ENCODE results near the gene KLHL26.
"Not testable (repeated sequence)": the region's sequence is repeated elsewhere in the genome, so short reads cannot be mapped to it uniquely, and the experiment has no call there.

Gene KLHL26

DNA sequence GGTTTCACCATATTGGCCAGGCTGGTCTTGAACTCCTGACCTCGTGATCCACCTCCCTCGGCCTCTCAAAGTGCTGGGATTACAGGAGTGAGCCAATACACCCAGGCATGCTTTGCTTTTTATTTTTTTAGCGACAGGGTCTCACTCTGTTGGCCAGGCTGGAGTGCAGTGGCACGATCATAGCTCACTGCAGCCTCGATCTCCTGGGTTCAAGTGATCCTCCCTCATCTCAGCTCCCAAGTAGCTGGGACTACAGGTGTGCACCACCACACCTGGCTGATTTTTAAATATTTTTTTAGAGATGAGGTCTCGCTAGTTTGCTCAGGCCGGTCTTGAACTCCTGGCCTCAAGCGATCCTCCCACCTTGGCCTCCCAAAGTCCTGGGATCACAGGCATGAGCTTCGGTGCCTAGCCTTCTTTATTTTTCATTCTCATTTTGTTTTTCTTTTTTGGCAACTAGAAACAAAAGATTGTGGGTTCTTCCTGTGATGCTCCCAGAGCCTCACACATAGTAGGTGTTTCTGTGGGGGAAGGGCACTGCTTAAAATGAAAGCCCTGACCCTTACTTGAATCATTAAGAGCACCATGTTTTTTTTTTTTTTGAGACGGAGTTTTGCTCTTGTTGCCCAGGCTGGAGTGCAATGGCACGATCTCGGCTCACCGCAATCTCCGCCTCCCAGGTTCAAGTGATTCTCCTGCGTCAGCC, 36.0 kb upstream of the KLHL26 start:
- DNase-seq (ENCODE audit: low read depth in 1 of 2, low spot score in 1 of 2) = not testable (repeated sequence)

DNA sequence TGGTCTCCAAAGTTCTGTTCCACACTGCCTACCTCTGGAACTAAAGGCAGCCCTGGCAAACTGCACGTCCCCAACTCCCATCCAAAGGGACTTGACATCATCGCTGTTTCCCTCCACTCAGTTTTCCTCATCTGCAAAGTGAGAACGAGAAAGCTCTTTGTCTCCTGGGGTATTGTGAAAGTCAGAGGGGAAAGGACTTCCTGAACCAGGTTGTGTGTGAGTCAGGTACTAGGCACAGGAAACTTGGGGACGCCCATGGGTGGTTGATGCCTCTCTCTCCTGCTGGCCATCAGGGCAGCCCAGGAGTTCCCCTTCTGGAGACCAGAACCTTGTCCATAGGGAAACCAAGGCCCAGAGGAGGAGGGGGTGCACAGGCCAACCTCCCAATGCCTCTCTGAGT, 35.0 kb upstream of the KLHL26 start:
- DNase-seq (ENCODE audit: low read depth in 1 of 2, low spot score in 1 of 2) = no peak

DNA sequence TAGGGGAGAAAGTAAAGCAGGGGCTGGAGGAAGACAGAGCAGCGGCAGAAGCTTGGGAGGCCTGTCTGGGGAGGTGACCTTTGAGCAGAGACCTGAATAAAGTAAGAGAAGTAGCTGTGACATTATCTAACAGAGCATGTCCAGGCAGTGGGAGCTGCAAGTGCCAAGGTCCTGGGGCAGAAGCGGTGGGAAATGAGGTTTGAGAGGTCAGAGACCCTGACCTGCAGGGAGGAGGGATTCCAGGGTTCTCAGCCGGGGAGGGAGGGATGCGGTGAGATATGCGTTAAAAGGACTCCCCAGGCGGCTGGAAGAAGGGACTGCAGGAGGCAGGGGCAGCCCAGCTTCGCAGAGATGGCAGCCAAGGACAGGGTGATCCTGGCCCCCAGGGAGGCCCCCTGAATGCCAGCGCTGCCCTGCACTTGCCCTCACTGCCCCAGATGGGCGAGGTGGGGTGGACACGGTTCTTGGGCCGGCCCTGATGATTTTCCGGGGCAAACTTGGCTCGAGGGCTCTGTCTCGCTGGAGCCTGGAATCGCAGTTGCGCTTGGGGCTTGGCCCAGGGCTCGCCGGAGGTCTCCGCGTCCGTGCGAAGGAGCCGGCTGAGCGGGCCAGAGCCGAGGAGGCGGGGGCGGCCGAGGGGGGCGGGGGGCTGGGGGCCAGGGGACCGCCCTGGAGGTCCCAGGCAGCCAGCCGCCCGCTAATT, 33.4 kb upstream of the KLHL26 start:
- no peak for DNase-seq (ENCODE audit: low read depth in 1 of 2, low spot score in 1 of 2)

DNA sequence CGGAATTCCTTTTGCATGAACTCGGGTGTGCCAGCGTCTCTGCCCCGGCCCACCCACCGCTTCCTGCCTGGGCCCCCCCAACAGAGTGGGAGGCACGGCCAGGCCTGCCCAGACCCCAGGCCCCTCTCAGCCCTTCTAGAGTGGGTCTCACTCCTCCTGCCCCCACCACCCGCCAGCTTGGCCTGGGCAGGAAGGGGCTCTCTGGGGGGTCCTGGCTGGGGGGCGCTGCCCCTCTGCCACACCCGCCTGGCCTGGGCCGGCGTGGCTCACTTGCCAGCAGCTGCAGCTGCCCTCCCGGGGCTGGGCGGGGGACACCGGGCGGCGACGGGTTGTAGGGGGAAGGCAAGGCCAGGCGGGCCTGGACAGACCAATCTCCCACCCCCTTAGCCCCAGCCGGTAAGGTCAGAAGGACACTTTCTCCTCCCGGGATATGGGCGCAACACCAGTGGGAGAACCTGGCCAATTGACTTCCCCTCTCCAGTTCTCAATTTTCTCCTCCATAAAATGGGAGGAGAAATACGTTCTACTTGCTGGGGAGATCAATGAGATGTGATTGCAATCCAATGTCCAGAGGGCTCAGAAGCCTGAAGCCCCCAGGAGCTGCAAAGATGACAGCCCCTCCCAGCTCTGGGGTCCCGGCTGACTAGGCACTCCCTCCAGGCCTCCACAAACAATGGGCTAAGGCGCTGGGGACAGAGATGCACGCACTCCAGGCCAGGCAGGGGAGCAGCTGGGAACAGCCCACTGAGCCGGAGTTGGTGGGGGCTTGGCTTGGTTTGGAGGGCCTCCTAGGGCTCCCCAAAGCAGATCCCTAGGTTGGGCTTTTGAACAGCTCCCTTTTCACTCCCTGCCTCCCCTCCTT, 32.6 kb upstream of the KLHL26 start:
- DNase-seq (ENCODE audit: low read depth in 1 of 2, low spot score in 1 of 2) = no peak

DNA sequence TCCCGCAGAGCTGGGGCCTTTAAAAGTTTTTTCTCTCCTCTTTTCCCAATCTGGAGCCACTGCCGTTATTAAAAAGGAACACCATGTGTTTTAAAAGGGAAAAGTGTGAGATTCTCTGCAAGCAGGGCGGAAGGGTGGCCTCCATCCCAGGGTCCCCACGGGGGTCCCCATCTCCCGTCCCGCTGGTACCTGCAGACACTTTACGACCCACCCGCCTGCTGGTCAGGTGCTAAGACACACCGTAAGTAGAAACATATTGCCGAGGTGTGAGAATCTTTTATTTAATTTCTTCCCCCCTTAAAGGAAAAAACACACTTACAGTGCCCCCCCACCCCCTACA, 32.0 kb upstream of the KLHL26 start:
- DNase-seq (ENCODE audit: low read depth in 1 of 2, low spot score in 1 of 2) = no peak

DNA sequence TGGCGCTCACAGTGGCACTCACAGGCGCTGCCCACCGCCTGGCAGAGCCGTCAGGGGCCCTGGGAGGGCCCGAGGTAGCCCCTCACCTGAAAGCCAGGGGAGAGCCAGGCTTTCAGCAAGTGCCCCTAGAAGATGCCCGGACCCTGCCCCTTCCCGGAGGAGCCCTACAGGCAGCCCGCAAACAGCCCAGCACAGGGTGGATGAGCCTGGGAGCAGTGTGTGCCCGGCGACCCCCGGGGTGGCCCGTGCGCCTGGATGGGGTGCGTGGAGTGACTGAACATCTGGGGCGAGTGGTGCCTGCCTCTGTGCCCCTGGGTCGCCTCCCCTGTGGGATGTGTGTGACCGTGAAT, 31.7 kb upstream of the KLHL26 start:
- DNase-seq (ENCODE audit: low read depth in 1 of 2, low spot score in 1 of 2) = no peak

DNA sequence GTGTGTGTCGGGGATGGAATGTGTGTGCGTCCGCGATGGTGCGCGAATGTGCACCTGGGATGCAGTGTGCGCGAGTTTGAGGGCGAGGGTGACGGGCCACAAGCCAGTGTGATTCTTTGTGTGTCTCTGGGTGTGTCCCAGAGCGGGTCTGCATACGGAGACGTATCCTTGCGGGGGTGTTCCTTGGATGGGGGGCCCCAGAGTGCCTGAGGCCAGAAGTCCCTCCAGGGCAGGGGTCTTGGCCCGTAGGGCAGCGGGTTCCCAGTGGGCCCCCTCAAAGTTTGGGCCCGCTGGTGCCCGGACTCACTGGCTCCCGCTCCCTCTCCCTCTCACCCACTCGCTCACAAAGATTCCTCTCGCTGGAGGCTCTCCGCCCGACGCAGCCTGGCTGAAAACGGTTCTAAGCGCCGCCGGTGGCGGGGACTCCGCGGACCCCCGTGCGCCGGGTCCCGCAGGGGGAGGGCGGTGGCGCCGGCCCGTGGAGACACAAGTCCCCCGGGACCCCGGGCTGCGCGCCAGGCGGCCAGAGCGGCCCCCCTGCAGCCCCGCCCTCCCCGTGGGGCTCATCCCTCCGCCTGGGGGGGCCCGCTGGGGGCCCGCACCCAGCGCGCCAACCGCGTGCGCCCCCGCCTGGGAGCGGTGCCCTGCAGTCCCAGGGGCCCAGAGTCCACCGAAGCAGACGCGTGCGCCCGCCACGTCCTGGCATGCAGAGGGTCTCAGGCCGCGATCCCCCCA, 31.1 kb upstream of the KLHL26 start:
- no peak for DNase-seq (ENCODE audit: low read depth in 1 of 2, low spot score in 1 of 2)

DNA sequence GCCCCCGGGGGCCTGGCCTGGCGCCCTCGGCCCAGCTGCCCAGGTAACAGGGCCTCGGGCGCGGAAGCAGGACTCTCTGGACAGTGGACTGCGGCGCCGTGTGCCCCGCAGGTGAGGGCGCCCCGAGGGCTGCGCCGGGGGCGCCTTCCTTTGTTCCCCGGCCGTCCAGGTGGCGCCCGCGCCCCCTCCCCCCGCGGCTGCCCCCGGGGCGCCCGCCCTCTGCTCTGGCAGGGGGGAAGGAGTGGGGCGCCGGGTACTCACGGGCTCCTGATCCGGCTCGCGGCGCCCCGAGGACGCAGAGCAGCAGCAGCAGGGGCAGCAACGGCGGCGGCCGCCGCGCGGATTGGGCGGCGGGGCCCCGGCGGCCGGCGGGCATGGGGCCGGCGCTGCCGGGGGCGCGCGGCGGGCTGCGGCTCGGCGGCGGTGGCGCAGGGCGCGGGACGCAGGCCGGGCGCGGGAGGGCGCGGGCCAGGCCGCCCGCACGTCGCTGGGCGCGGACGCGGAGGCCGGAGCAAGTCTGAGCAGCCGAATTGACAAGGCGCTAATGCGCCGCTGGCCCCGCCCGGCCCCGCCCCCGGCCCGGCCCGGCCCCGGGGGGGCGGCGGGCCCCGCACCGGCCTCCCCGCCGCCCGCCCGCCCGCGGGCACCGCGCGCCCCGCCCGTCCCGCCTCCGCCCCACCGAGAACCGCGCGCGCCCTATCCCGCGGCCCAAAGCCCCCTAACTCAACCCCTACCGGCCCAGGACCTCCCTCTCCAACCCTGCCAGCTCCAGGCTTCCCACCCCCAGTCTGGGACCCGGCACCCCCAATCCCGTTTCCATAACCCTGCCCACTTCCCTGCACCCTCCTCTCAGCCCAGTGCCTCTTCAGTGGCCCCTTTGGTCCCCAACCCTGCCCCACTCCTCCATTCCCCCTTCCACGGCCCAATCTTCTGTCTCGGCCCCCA, 30.3 kb upstream of the KLHL26 start, which contains the start of gene CRLF1:
CRLF1 (minus strand) TSS at position 519 of the 945 bp plus-strand sequence; CDS start at position 376, 143 bp downstream.
- DNase-seq (ENCODE audit: low read depth in 1 of 2, low spot score in 1 of 2) = no peak

DNA sequence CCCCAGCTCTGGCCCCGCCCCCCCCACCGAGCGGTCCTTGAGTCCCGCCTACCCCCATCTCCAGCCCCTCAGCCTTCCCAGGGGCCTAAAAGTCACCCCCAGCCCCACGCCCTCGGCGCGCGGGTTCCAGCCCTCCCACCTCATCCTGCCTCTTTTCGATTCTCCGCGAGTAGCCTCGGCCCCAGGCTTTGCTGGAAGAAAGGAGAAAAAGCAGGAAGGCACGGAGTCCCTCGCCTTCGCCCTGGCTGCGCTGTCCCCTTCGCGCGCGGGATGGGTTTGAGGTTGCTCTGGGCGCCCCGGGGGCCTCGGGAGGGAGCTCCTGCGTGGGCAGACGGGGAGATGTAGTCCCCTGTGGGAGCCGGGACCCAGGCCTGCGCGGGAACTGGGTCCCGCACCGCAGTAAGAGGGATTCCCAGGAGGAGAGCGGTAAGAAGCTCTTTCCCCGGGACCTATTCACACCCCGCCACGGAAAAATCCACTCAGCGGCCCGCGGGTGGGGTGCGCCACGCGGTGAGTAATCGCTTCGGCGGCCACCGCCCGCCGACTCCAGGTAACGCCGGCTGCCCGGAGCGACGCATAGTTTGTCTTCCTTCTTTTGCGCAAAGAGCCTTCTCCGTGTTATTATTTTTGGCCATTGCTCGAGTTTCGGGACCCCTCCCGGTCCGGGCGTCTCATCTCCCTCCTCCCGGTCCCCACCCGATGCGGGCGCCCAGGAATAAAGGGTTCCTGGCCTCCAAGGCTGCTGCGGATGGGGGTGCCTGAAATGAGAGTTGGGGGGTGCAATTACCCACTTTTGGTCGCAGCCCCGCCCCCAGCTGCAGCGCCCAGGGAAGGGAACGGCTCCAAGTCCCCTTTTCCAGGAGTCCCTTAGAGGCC, 29.4 kb upstream of the KLHL26 start:
- DNase-seq (ENCODE audit: low read depth in 1 of 2, low spot score in 1 of 2) = no peak

DNA sequence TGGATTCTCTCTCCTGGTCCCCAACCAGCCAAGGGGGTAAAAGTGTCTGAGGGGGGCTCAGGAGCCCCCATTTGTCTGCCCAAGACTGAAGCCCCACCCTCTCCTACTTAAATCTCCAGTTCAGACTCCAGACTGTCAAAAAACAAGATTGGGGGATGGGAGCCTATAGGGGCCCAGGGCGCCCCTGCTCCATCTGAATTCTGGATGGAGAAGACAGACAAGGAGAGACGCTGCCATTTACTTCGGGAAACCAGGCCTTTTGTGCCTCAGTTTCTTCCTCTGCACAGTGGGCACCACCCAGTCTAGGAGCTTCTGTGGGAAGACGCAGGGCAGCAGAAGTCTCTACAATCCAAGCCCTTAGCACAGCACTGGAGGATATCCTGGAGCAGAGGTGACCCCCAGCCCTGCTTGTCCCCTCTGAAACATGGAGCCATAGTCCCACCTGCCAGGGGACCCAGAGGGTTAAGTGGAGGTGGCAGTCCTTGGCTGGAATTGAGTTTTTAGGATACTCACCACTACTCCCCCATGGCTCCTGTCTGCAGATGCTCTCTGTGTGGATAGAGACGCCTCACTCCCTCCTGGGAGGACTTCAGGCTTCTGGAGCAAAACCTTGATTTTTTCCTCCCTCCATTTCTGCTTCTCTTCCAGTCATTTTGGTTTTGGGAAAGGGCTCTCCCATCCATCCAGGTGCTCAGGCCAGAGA, 28.6 kb upstream of the KLHL26 start:
- no peak for DNase-seq (ENCODE audit: low read depth in 1 of 2, low spot score in 1 of 2)

DNA sequence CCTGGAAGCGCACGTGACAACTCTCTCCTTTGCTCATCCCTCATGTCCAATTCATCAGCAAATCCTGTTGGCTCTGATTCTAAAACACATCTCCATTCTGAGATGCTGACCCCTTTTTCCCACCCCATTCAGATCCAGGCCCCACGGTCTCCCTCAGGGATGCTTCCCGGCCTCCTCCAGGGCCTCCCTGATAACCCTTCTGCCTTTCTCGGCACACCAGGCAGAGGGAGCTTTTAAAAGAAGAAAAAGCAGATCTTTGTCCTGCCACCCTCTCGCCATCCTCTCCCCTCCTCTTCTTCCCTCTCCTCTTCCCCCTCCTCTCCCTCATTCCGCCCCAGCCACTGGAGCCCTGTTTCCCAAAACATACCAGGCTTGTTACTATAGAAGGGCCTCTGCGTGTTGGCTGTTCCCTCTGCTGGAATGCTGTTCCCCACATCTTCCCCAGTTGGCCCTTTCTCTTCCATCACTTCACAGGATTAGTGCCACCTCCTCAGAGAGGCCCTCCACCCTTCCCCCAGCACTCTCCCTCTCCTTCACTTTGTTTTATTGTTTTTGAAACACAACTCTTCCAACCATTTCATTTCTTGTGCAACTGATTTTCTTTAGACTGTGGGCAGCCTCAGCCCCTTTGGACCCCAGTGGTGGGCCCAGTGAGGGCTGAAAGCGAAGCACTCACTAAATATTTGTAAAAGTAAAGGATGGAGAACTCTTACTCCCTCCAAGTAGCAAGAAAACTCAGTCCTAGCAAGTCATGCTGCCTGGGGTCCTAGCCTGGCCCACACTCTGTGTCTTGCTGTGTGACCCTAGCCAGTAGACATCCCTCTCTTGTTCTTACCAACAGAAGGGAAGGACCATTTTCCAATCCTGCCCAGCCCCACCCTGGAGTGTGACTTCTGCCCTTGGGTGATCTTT, 27.8 kb upstream of the KLHL26 start:
- DNase-seq (ENCODE audit: low read depth in 1 of 2, low spot score in 1 of 2) = no peak

DNA sequence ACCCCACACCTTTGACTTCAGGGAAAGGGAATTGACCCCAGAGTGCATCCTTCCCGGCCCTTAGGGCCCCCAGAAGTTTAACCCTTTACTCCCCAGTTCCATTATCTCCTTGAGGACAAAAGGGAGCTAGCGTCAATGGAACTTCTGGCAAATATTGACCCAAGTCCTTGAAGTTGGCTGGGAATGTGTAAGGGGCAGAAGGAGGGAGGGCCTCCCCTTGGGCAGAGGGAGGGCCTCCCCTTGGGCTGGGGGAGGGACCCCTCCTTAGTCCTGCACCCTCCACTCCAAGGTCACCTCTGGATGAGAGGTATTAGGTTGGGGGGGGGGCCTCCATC, 27.1 kb upstream of the KLHL26 start:
- DNase-seq (ENCODE audit: low read depth in 1 of 2, low spot score in 1 of 2) = no peak

DNA sequence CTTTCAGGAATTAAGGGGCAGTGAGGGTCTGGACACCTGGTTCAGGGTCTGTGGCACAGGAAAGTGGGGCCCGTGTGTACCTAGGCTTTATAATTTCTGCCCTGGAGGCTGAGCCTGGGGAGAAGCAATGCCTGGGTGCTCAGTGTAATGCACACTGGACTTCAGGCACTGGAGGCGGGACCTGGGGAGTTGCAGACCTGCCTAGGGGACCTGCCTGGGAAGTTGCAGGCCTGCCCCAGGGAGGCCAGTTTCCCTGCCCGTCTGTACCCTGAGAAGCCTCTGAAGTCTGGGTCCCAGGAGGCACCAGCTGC, 26.6 kb upstream of the KLHL26 start:
- DNase-seq (ENCODE audit: low read depth in 1 of 2, low spot score in 1 of 2) = no peak

DNA sequence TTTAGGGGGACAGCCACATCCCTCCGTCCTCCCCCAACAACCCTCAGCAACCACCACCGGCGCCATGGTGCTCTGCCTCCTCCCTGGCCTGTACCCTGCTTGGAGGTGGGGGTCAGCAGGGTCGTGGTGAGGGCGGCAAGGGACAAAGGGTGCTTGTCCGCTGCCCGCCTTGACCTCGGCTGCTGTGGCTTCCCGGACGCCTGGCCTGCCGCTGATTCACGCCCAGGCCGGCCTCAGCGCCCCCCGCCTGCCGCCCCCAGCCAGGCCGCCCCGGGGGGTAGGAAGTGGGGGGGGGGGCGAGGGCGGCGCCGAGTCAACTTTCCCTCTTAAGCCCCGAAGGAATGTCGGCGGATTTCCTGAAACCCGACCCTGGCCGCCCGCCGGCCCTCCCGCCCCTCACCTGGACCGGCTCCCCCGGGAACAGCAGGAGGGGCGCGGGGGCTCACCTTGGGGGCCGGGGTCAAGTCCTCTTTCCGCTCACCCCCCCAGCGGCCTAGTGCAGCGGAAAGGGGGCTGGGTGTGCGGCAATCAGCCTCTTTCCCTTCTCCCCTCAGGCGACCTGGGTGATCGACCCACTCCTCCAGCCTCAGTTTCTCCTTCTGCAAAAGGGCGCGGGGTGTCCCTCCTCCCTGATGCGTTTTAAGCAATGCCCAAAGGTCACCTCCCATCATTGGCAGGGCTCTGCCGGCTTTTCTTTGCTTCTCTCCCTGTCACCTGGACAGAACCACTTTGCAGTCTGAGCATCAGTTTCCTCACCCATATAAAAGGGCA, 26.1 kb upstream of the KLHL26 start:
- no peak for DNase-seq (ENCODE audit: low read depth in 1 of 2, low spot score in 1 of 2)

DNA sequence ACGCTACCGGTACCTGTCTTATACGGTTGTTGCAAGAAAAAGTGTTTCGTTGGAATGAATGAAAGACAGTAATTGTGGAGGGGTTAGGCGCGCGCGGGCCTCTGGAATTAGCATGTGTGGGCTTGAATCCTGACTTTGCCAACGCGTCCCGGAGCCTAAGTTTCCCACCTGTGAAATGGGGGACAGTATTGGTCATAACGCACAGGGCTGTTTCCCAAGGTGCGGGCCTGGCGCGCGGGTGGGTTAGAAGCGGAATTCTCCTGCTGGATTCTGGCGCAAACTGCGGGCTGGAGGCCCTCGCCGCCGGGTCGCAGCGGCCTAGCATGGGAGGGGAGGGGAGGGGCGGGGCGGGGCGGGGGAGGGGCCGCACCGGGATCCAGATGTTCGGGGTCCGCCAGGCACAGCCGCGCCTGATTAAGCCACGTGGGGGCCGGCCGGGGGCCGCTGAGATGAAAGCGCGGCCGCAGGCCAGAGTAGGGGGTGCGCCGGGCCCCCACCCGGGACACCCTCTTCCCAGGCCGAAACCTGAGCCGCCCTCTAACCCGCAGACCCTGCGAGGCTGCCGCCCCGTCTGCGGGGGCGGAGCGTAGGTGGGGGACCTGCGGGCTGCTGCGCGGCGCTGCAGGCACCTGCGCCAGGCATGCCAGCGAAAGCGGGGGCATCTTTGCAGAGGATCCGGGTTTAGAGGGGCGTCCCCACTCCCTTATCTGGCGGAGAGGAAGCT, 25.3 kb upstream of the KLHL26 start:
- DNase-seq (ENCODE audit: low read depth in 1 of 2, low spot score in 1 of 2) = no peak

DNA sequence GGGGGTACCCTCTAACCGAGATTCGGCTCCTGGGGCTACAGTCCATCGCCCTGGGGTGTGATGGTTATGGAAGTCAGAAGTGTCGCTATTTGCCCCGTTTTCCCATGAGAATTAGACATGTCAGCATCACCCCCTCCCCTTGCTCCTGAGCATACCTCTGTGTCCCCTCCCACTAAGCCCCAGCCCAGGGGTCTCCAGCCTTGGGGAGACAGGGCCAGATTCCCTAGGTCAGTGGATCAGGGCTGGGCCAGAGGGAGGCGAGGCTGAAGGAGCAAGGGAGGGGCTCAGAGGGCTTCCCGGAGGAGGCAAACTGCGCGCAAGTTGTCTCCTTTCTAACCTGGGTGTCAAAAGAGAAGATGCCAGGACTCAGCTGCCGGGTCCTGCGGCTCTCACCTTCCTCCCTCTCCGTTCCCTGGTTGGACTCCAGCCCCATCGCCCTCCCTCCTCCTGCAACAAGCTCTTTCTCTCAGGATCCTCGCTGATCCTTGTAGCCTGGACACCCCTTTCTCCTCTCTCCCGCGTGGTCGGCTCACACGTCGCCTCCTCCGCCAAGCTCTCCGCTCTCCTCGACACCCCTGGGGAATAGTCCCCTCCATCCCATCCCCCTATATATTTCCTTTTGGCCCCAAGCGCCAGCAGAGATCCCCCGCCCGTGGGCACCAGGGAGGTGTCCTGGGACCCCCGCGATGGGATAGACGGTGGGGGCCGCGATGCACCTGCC, 24.6 kb upstream of the KLHL26 start:
- DNase-seq (ENCODE audit: low read depth in 1 of 2, low spot score in 1 of 2) = no peak
